Keratinocyte (primary cell): ENCODE measurements around the gene PNPLA2. TPM values are rescaled to one million over a fixed set of nuclear protein-coding genes. Genes with fewer than 3 reads are reported as not detected.

Experiments used
- DNase-seq: peaks from one replicate; pipeline ENCODE4 v3.0.0-alpha.2; 2011; ENCODE audit warnings: low read depth, missing footprints, low spot score
- FAIRE-seq: peaks from 2 replicates; lab custom pipeline; 2011; peaks lifted over from hg19 to GRCh38; lab: Jason Lieb, UNC
- H2AFZ ChIP-seq: 2 replicates; pipeline ENCODE4 v1.6.0; 2012; ENCODE audit warnings: low read length, control low read depth, inconsistent platforms; ENCODE audit not compliant: control insufficient read depth
- H3K27ac ChIP-seq: 2 replicates; pipeline ENCODE4 v1.5.1; 2011; ENCODE audit warnings: low read length; ENCODE audit not compliant: control insufficient read depth, insufficient read depth
- H3K27me3 ChIP-seq: 3 replicates; pipeline ENCODE4 v1.6.0; 2011; ENCODE audit warnings: low read length; ENCODE audit not compliant: control insufficient read depth, insufficient read depth; ENCODE audit errors: extremely low read depth
- H3K36me3 ChIP-seq, 2 experiments: 2 replicates in 1 of 2; 3 replicates in 1 of 2; pipeline ENCODE4 v1.5.1; 2011; ENCODE audit warnings: low read length in 2 of 2, mild to moderate bottlenecking in 1 of 2; ENCODE audit not compliant: control insufficient read depth in 2 of 2, insufficient read depth in 2 of 2; ENCODE audit errors: extremely low read depth in 1 of 2
- H3K4me1 ChIP-seq: 3 replicates; pipeline ENCODE4 v1.5.1; 2011; ENCODE audit warnings: low read length; ENCODE audit not compliant: control insufficient read depth, insufficient read depth; ENCODE audit errors: extremely low read depth
- H3K4me2 ChIP-seq: 3 replicates; pipeline ENCODE4 v1.6.0; 2011; ENCODE audit warnings: low read depth, low read length; ENCODE audit not compliant: control insufficient read depth, insufficient read depth; ENCODE audit errors: extremely low read depth
- H3K4me3 ChIP-seq, 3 experiments: fragments of 200-600 bp in 1 of 3; sonication (generic) in 1 of 3; 2 replicates in 2 of 3; 3 replicates in 1 of 3; pipeline ENCODE4 v1.5.1; 2011 to 2016; ENCODE audit warnings: low read length in 3 of 3, mild to moderate bottlenecking in 3 of 3, control low read depth in 2 of 3, inconsistent platforms in 1 of 3, low read depth in 1 of 3, mixed read lengths in 1 of 3, mixed run types in 1 of 3, moderate library complexity in 1 of 3; ENCODE audit not compliant: control insufficient read depth in 2 of 3, insufficient read depth in 2 of 3; ENCODE audit errors: extremely low read depth in 1 of 3
- H3K79me2 ChIP-seq: 2 replicates; pipeline ENCODE4 v1.6.0; 2012; ENCODE audit warnings: low read length; ENCODE audit not compliant: control insufficient read depth, insufficient read depth
- H3K9ac ChIP-seq: 3 replicates; pipeline ENCODE4 v1.6.0; 2011; ENCODE audit warnings: low read length; ENCODE audit not compliant: control insufficient read depth, insufficient read depth; ENCODE audit errors: extremely low read depth
- H3K9me1 ChIP-seq: 3 replicates; pipeline ENCODE4 v1.6.0; 2011; ENCODE audit warnings: low read length; ENCODE audit not compliant: control insufficient read depth, insufficient read depth; ENCODE audit errors: extremely low read depth
- H3K9me3 ChIP-seq: 2 replicates; pipeline ENCODE4 v1.5.1; 2012; ENCODE audit warnings: low read depth, low read length; ENCODE audit not compliant: control insufficient read depth
- H4K20me1 ChIP-seq: 3 replicates; pipeline ENCODE4 v1.6.0; 2011; ENCODE audit warnings: low read length; ENCODE audit not compliant: control insufficient read depth, insufficient read depth; ENCODE audit errors: extremely low read depth
- EZH2 ChIP-seq: IDR thresholded peaks from one replicate; pipeline ENCODE4 v1.6.1; 2012; ENCODE audit warnings: inconsistent platforms, mild to moderate bottlenecking, low read length, moderate library complexity
- dilution Hi-C: fragments of 300-500 bp; cut with MboI; formaldehyde crosslinking; loops from one replicate; pipeline ENCODE4 v1.7.0; 2020; ENCODE audit warnings: low sequenced_read_pairs; ENCODE audit not compliant: extremely low pct_ligation_motif_present
- polyA plus RNA-seq, 5 experiments: library from polyadenylated mRNA; depleted of rRNA in 3 of 5; stranded (reverse) in 3 of 5; stranded (forward) in 1 of 5; unstranded in 1 of 5; fragments of >200 nt; gene quantifications; 1 replicate in 1 of 5; 2 replicates in 3 of 5; 3 replicates in 1 of 5; pipeline versions ENCODE4 v1.2.1 to v1.2.3, GENCODE V29; 2011 to 2012; ENCODE audit warnings: missing spikeins in 2 of 5, low read depth in 1 of 5, low replicate concordance in 1 of 5
- TF ChIP-seq, protein P1 (sequence below), 3 experiments: IDR thresholded peaks in 1 of 3; conservative IDR thresholded peaks in 1 of 3; optimal IDR thresholded peaks in 1 of 3; 2 replicates in 2 of 3; 3 replicates in 1 of 3; pipeline versions ENCODE3 to v1.5.1; 2011; ENCODE audit warnings: low read length in 3 of 3, mild to moderate bottlenecking in 3 of 3, moderate library complexity in 2 of 3, control low read depth in 1 of 3, inconsistent platforms in 1 of 3; ENCODE audit not compliant: insufficient read depth in 2 of 3; ENCODE audit errors: extremely low read depth in 1 of 3

PNPLA2 gene
- polyA plus RNA-seq, 1 donor (not counting 4 experiments of a cell fraction or from before 2014, with no cell fraction given): 5.3 TPM

DNA sequence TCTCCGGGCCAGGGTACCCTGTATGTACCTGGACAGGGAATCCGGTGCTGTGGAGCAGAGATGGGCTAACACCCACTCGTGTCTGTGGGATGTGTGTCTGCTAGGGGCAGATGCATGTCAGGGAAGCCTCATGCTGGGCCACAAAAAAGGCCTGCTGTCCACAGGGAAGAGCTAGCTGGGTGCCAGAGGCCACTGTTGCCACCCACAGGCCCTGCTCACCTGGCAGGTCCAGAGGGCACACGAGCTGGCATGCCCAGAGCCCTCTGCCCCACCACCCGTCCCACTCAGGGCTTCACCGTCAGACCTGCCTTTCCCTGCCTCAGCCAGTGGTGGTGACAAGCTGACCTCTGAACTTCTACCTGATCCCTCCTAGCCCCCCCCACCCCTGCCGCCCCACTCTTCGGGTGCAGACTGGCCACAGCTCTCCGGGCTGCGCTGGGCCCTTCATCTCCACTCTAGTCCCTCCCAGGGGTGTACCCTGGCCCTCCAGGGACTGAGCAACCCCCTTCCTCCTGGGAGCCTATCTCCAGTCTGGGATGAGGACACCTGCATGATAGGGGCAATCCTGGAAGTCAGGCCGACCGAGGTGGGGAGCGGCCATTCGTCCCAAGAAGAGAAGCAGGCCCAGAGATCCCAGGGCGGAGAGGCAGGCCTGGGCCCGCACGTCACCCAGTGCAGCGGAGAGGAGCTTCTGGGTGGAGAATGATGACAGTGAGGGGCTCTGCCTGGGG, 22.0 kb upstream of the PNPLA2 start:
- peaks cover 11 to 15% of the 10 kb centered on the region in 2 experiments for H3K36me3 ChIP-seq
- dilution Hi-C loops: no loop called here
- no peaks in the 10 kb centered on the region for H3K79me2 ChIP-seq
- H2AFZ ChIP-seq: peak overlapping the region; percentile 13
- H3K9ac ChIP-seq: peak overlapping the region; percentile 80
- no peaks in the 10 kb centered on the region for H4K20me1 ChIP-seq
- H3K9me3 ChIP-seq: no peaks in the 10 kb centered on the region
- TF ChIP-seq EZH2: no peak
- TF ChIP-seq, protein P1, sequence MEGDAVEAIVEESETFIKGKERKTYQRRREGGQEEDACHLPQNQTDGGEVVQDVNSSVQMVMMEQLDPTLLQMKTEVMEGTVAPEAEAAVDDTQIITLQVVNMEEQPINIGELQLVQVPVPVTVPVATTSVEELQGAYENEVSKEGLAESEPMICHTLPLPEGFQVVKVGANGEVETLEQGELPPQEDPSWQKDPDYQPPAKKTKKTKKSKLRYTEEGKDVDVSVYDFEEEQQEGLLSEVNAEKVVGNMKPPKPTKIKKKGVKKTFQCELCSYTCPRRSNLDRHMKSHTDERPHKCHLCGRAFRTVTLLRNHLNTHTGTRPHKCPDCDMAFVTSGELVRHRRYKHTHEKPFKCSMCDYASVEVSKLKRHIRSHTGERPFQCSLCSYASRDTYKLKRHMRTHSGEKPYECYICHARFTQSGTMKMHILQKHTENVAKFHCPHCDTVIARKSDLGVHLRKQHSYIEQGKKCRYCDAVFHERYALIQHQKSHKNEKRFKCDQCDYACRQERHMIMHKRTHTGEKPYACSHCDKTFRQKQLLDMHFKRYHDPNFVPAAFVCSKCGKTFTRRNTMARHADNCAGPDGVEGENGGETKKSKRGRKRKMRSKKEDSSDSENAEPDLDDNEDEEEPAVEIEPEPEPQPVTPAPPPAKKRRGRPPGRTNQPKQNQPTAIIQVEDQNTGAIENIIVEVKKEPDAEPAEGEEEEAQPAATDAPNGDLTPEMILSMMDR (optimal IDR thresholded peaks at IDR 0.05 in 1 of 3, IDR thresholded peaks at IDR 0.05 in 1 of 3, conservative IDR thresholded peaks at IDR 0.05 in 1 of 3; ENCODE audit: extremely low read depth in 1 of 3, insufficient read depth in 2 of 3, low read length in 3 of 3): no peak
- FAIRE-seq (no peak), DNase-seq (no peak)
- no peaks in the 10 kb centered on the region for H3K27me3 ChIP-seq
- H3K27ac ChIP-seq: peak overlapping the region; percentile 70
- peak overlapping the region; percentile 84 to 89 (median 86) for H3K4me3 ChIP-seq
- H3K4me1 ChIP-seq: peaks cover 17% of the 10 kb centered on the region
- peak overlapping the region; percentile 96 for H3K4me2 ChIP-seq
- H3K9me1 ChIP-seq: no peaks in the 10 kb centered on the region

GRCh38 chr11:797296-798092, 21.2 kb upstream of the PNPLA2 start:
- H3K9ac ChIP-seq: peak overlapping the region; percentile 80
- peaks cover 7 to 18% of the 10 kb centered on the region in 2 experiments for H3K36me3 ChIP-seq
- FAIRE-seq (peak; percentile 83), DNase-seq (no peak)
- dilution Hi-C loops: no loop called here
- H4K20me1 ChIP-seq: no peaks in the 10 kb centered on the region
- peak overlapping the region; percentile 66 for H2AFZ ChIP-seq
- no peaks in the 10 kb centered on the region for H3K9me1 ChIP-seq
- peak overlapping the region; percentile 84 to 89 (median 86) for H3K4me3 ChIP-seq
- peak overlapping the region; percentile 96 for H3K4me2 ChIP-seq
- TF ChIP-seq, protein P1 (optimal IDR thresholded peaks at IDR 0.05 in 1 of 3, IDR thresholded peaks at IDR 0.05 in 1 of 3, conservative IDR thresholded peaks at IDR 0.05 in 1 of 3; ENCODE audit: extremely low read depth in 1 of 3, insufficient read depth in 2 of 3, low read length in 3 of 3): no peak
- no peak for TF ChIP-seq EZH2
- peaks cover 17% of the 10 kb centered on the region for H3K4me1 ChIP-seq
- peak overlapping the region; percentile 70 for H3K27ac ChIP-seq
- no peaks in the 10 kb centered on the region for H3K9me3 ChIP-seq
- no peaks in the 10 kb centered on the region for H3K79me2 ChIP-seq
- H3K27me3 ChIP-seq: no peaks in the 10 kb centered on the region
